SK-N-SH (cell line): ENCODE results near the gene CC2D2B. TPM values are rescaled to one million over a fixed set of nuclear protein-coding genes. Genes with fewer than 3 reads are reported as not detected.

Source experiments
- CTCF ChIA-PET: fragments of 300-600, 350-600 bp; formaldehyde crosslinking; extraction: SDS; loops from one replicate; lab custom pipeline; 2021; lab: Yijun Ruan, JAX
- POLR2A ChIA-PET: fragments of 350-600 bp; sonication (Branson Sonifier 250); formaldehyde crosslinking; extraction: SDS; loops from one replicate; lab custom pipeline; 2020; ENCODE audit warnings: antibody characterized with exemption, inconsistent platforms; lab: Yijun Ruan, JAX
- DNase-seq: peaks from one replicate; pipeline ENCODE4 v3.0.0; 2012
- H2AFZ ChIP-seq: fragments of 200-600 bp; sonication (generic); 2 replicates; pipeline ENCODE4 v1.8.1; 2016; ENCODE audit warnings: antibody characterized with exemption, mild to moderate bottlenecking, low read depth
- H3F3A ChIP-seq: fragments of 200-600 bp; sonication (generic); replicated peaks from 2 replicates; pipeline ENCODE3; 2016; ENCODE audit warnings: antibody characterized with exemption, mild to moderate bottlenecking; ENCODE audit not compliant: insufficient read depth
- H3K27ac ChIP-seq, 2 experiments: fragments of 200-500 bp in 1 of 2; fragments of 200-600 bp in 1 of 2; sonication (Bioruptor generic) in 1 of 2; sonication (generic), shearing (Covaris generic) in 1 of 2; 2 replicates each; pipeline versions ENCODE4 v1.5.1 to v1.6.1; 2014 to 2016; ENCODE audit warnings: low read depth in 2 of 2, inconsistent platforms in 1 of 2, low read length in 1 of 2, mild to moderate bottlenecking in 1 of 2, mixed read lengths in 1 of 2
- H3K27me3 ChIP-seq: fragments of 200-600 bp; sonication (generic), shearing (Covaris generic); 2 replicates; pipeline ENCODE4 v1.6.1; 2016; ENCODE audit warnings: mixed run types; ENCODE audit not compliant: insufficient read depth
- H3K36me3 ChIP-seq, 2 experiments: fragments of 200-500 bp in 1 of 2; fragments of 200-600 bp in 1 of 2; sonication (Bioruptor generic) in 1 of 2; sonication (generic) in 1 of 2; replicated peaks in 1 of 2; 2 replicates each; pipeline versions ENCODE3 to v1.5.1; 2014 to 2016; ENCODE audit warnings: low read length in 1 of 2, mild to moderate bottlenecking in 1 of 2; ENCODE audit not compliant: insufficient read depth in 2 of 2, control insufficient read depth in 1 of 2
- H3K4me1 ChIP-seq, 2 experiments: fragments of 200-500 bp in 1 of 2; fragments of 200-600 bp in 1 of 2; sonication (Bioruptor generic) in 1 of 2; sonication (generic), shearing (Covaris generic) in 1 of 2; 2 replicates each; pipeline versions ENCODE4 v1.5.1 to v1.6.1; 2014 to 2016; ENCODE audit warnings: low read depth in 1 of 2, low read length in 1 of 2, mixed run types in 1 of 2; ENCODE audit not compliant: insufficient read depth in 2 of 2, control insufficient read depth in 1 of 2
- H3K4me2 ChIP-seq: fragments of 200-600 bp; sonication (generic), shearing (Covaris generic); 2 replicates; pipeline ENCODE4 v1.6.1; 2017; ENCODE audit warnings: mixed run types
- H3K4me3 ChIP-seq, 2 experiments: fragments of 200-500 bp in 1 of 2; fragments of 200-600 bp in 1 of 2; sonication (Bioruptor generic) in 1 of 2; sonication (generic), shearing (Covaris generic) in 1 of 2; 2 replicates each; pipeline versions ENCODE4 v1.5.1 to v1.8.1; 2014 to 2016; ENCODE audit warnings: low read depth in 2 of 2, inconsistent platforms in 1 of 2, low read length in 1 of 2, mild to moderate bottlenecking in 1 of 2, mixed read lengths in 1 of 2, moderate library complexity in 1 of 2
- H3K79me2 ChIP-seq: fragments of 200-600 bp; sonication (generic); 2 replicates; pipeline ENCODE4 v1.8.1; 2017; ENCODE audit warnings: mild to moderate bottlenecking; ENCODE audit not compliant: insufficient read depth
- H3K9ac ChIP-seq: fragments of 200-600 bp; sonication (generic); 2 replicates; pipeline ENCODE4 v1.6.1; 2017; ENCODE audit warnings: mixed run types
- H3K9me2 ChIP-seq: fragments of 200-600 bp; sonication (generic); 2 replicates; pipeline ENCODE4 v1.6.1; 2017; ENCODE audit warnings: mixed run types
- H3K9me3 ChIP-seq: fragments of 200-600 bp; sonication (generic); 2 replicates; pipeline ENCODE4 v1.6.1; 2017; ENCODE audit warnings: mixed run types, mild to moderate bottlenecking, moderate library complexity
- H4K20me1 ChIP-seq: fragments of 200-600 bp; sonication (generic); 2 replicates; pipeline ENCODE4 v1.6.1; 2017; ENCODE audit warnings: mild to moderate bottlenecking, mixed run types; ENCODE audit not compliant: insufficient read depth
- CHD2 ChIP-seq: fragments of 150-350 bp; IDR thresholded peaks from 2 replicates; pipeline ENCODE4 v1.6.1; 2018; ENCODE audit warnings: low read length; ENCODE audit not compliant: partially characterized antibody
- ELF1 ChIP-seq: IDR thresholded peaks from 2 replicates; pipeline ENCODE4 v1.4.0; 2012
- FOSL2 ChIP-seq: IDR thresholded peaks from 2 replicates; pipeline ENCODE4 v1.4.0; 2012; ENCODE audit warnings: low read depth, mild to moderate bottlenecking, moderate library complexity, borderline replicate concordance
- FOXJ3 ChIP-seq: sonication (generic); formaldehyde crosslinking; IDR thresholded peaks from 2 replicates; pipeline ENCODE4 v1.5.1; 2020; ENCODE audit warnings: mild to moderate bottlenecking, missing genetic modification reagents
- JUND ChIP-seq: IDR thresholded peaks from 2 replicates; pipeline ENCODE4 v1.4.0; 2012
- SIN3A ChIP-seq: IDR thresholded peaks from 2 replicates; pipeline ENCODE4 v1.6.1; 2012; ENCODE audit warnings: low read depth, mild to moderate bottlenecking, low read length, moderate library complexity, borderline replicate concordance
- WGBS: methylation state at CpG from one replicate; pipeline ENCODE4 v1.1.6; 2017; ENCODE audit warnings: low lambda C conversion rate; 5-methylcytosine and 5-hydroxymethylcytosine counted together
- polyA plus RNA-seq, 3 experiments: library from polyadenylated mRNA; depleted of rRNA; stranded (reverse); fragments of >200 nt; gene quantifications; 2 replicates each; pipeline ENCODE4 v1.2.3, GENCODE V29; 2012
- TF ChIP-seq, protein P1 (sequence below): fragments of 150-350 bp; IDR thresholded peaks from 2 replicates; pipeline ENCODE4 v1.6.1; 2016; ENCODE audit warnings: mild to moderate bottlenecking, low read depth, low read length
- TF ChIP-seq, protein P2 (sequence below): IDR thresholded peaks from 2 replicates; pipeline ENCODE4 v1.4.0; 2012; ENCODE audit warnings: low read depth, borderline replicate concordance
- TF ChIP-seq, protein P3 (sequence below): IDR thresholded peaks from 2 replicates; pipeline ENCODE4 v1.4.0; 2012; ENCODE audit warnings: low read depth

Gene CC2D2B
- polyA plus RNA-seq, 1 of the 3 experiments (the other 2 are of a cell fraction) = not detected

- TF ChIP-seq FOXJ3 (CRISPR knock-in tag) (no peak), SIN3A (no peak)
Observed at GRCh38 chr10:95964756-95965155, 57.0 kb downstream of the CC2D2B start (continued).

DNA sequence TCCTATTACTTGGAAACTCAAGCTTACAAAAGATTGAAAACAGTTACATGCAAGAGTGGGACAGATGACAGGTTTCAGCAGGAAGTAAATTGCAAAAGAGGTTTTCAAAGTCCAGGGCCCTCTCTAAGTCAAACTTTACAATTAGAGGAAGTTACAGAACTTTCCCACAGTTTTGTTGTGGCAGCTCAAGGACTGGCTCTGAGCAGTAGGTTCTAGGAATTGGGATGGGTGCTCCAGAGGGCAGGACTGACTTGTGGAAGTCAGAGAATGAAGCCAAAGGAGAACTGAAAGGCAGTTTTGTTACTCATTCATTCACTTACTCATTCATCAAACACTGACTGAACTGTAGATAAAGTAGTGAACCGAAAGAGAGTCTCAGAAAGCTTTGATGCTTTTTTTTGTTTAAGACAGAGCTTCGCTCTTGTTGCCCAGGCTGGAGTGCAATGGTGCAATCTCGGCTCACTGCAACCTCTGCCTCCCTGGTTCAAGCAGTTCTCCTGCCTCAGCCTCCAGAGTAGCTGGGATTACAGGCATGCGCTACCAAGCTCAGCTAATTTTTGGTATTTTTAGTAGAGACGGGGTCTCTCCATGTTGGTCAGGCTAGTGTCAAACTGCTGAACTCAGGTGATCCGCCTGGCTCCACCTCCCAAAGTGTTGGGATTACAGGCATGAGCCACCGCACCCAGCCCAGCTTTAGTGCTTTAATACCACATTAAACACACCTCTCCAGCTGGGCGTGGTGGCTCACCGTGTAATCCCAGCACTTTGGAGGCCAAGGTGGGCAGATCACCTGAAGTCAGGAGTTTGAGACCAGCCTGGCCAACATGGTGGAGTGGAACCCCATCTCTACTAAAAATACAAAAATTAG lies 68.8 kb downstream of the CC2D2B start:
- Histone ChIP-seq H3K36me3 (no peaks in the 10 kb centered on the region), H3K4me2 (no peak overlapping the region), H3K9me2 (no peaks in the 10 kb centered on the region), H3K4me3 (no peak overlapping the region), H2AFZ (no peak overlapping the region), H3K4me1 (no peaks in the 10 kb centered on the region), H3K9me3 (no peaks in the 10 kb centered on the region), H3F3A (no peaks in the 10 kb centered on the region), H3K9ac (no peak overlapping the region), H4K20me1 (no peaks in the 10 kb centered on the region), H3K27ac (no peak overlapping the region), H3K79me2 (no peaks in the 10 kb centered on the region), H3K27me3 (no peaks in the 10 kb centered on the region)
- POLR2A ChIA-PET = no interaction called here
- WGBS = 62% methylated on average over 9 of the region's 9 CpGs
- DNase-seq = no peak
- TF ChIP-seq CHD2 (no peak), FOSL2 (no peak), JUND (no peak)
- TF ChIP-seq, protein P1, sequence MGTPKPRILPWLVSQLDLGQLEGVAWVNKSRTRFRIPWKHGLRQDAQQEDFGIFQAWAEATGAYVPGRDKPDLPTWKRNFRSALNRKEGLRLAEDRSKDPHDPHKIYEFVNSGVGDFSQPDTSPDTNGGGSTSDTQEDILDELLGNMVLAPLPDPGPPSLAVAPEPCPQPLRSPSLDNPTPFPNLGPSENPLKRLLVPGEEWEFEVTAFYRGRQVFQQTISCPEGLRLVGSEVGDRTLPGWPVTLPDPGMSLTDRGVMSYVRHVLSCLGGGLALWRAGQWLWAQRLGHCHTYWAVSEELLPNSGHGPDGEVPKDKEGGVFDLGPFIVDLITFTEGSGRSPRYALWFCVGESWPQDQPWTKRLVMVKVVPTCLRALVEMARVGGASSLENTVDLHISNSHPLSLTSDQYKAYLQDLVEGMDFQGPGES = no peak
- TF ChIP-seq, protein P2, sequence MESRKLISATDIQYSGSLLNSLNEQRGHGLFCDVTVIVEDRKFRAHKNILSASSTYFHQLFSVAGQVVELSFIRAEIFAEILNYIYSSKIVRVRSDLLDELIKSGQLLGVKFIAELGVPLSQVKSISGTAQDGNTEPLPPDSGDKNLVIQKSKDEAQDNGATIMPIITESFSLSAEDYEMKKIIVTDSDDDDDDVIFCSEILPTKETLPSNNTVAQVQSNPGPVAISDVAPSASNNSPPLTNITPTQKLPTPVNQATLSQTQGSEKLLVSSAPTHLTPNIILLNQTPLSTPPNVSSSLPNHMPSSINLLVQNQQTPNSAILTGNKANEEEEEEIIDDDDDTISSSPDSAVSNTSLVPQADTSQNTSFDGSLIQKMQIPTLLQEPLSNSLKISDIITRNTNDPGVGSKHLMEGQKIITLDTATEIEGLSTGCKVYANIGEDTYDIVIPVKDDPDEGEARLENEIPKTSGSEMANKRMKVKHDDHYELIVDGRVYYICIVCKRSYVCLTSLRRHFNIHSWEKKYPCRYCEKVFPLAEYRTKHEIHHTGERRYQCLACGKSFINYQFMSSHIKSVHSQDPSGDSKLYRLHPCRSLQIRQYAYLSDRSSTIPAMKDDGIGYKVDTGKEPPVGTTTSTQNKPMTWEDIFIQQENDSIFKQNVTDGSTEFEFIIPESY = no peak
- TF ChIP-seq, protein P3, sequence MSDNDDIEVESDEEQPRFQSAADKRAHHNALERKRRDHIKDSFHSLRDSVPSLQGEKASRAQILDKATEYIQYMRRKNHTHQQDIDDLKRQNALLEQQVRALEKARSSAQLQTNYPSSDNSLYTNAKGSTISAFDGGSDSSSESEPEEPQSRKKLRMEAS = no peak
- CTCF ChIA-PET = no interaction called here

DNA sequence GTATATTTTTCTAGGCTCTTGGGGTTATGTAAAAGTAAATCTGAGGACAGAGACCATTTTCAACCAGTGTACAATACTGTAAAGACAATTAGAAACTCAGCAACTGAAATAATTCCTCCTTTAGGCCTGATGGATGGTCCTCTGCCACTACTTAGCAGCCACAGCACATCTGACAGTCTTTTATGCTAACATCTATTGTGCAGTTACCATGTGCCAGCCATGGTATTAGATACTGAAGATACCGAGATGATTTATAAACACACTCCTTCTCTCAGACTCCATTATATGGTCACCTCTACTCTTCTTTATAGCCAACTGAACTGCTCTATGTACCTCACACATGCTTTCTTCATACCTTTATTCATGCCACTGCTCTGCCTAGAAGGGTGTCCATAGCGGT lies 74.4 kb downstream of the CC2D2B start:
- Histone ChIP-seq H2AFZ (no peak overlapping the region), H3K4me2 (no peak overlapping the region), H3K9me3 (no peaks in the 10 kb centered on the region), H3K9me2 (no peaks in the 10 kb centered on the region), H3K4me1 (no peaks in the 10 kb centered on the region), H3K79me2 (no peaks in the 10 kb centered on the region), H3K27ac (no peak overlapping the region), H3K36me3 (no peaks in the 10 kb centered on the region), H4K20me1 (no peaks in the 10 kb centered on the region), H3K9ac (no peak overlapping the region), H3F3A (no peaks in the 10 kb centered on the region), H3K27me3 (no peaks in the 10 kb centered on the region), H3K4me3 (no peak overlapping the region)
- DNase-seq = no peak
- no peak for TF ChIP-seq ELF1
- 79% methylated on average over 2 of the region's 2 CpGs for WGBS
- CTCF ChIA-PET = interaction anchor here (0.9 to 1.2 kb wide), 2 partner anchors 35 to 247 kb away, joined by 4 read pairs; no protein-coding TSS in a partner anchor
- POLR2A ChIA-PET = no interaction called here
